ENCODE data around the gene MCRIP2.

GRCh38 chr16:687499-687898 is 45.9 kb downstream of the MCRIP2 start:
- TF ChIP-seq, protein P1, sequence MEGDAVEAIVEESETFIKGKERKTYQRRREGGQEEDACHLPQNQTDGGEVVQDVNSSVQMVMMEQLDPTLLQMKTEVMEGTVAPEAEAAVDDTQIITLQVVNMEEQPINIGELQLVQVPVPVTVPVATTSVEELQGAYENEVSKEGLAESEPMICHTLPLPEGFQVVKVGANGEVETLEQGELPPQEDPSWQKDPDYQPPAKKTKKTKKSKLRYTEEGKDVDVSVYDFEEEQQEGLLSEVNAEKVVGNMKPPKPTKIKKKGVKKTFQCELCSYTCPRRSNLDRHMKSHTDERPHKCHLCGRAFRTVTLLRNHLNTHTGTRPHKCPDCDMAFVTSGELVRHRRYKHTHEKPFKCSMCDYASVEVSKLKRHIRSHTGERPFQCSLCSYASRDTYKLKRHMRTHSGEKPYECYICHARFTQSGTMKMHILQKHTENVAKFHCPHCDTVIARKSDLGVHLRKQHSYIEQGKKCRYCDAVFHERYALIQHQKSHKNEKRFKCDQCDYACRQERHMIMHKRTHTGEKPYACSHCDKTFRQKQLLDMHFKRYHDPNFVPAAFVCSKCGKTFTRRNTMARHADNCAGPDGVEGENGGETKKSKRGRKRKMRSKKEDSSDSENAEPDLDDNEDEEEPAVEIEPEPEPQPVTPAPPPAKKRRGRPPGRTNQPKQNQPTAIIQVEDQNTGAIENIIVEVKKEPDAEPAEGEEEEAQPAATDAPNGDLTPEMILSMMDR (IDR thresholded peaks at IDR 0.05): no peak
- TF ChIP-seq POLR2AphosphoS5 (IDR thresholded peaks at IDR 0.05; ENCODE audit: insufficient read depth in 1 of 2, low read depth in 1 of 2): no peak
- no peak for TF ChIP-seq POLR2A (IDR thresholded peaks at IDR 0.05)
